HCT116 (cell line): ENCODE data around the gene TENM4. TPM values are rescaled to one million over a fixed set of nuclear protein-coding genes. Genes with fewer than 3 reads are reported as not detected.

Experiments used
- ATAC-seq: fragments of 200-7000 bp; cut with Tn5 transposase; 2 replicates; pipeline ENCODE4 v1.9.1; 2020; ENCODE audit warnings: mild to moderate bottlenecking, moderate library complexity
- BruUV-seq: library from RNA; stranded (reverse); fragments of 400-500 nt; replicated peaks from 2 replicates; lab custom pipeline; 2021; lab: Mats Ljungman, UMichigan
- CTCF ChIA-PET: fragments of 300-600 bp; sonication (Branson Sonifier 250); formaldehyde crosslinking; loops from one replicate; lab custom pipeline; 2021; ENCODE audit warnings: antibody characterized with exemption; lab: Charles Lee
- POLR2A ChIA-PET: fragments of 300-600, 350-600 bp; sonication (Branson Sonifier 250); formaldehyde crosslinking; loops from one replicate; lab custom pipeline; 2021; ENCODE audit warnings: antibody characterized with exemption; lab: Charles Lee
- RAD21 ChIA-PET, 2 experiments: fragments of 300-600 bp; sonication (Branson Sonifier 250); formaldehyde crosslinking; loops; one replicate each; lab custom pipeline; 2023; ENCODE audit warnings: low total read pairs in 2 of 2; ENCODE audit not compliant: uncharacterized antibody in 2 of 2, unreplicated experiment in 2 of 2, low non-redundant PET in 1 of 2; lab: Charles Lee
- DNase-seq: peaks from one replicate; pipeline ENCODE4 v3.0.0-alpha.2; 2010; ENCODE audit warnings: low read depth, low spot score
- H2AFZ ChIP-seq: fragments of 200-600 bp; shearing (Covaris generic), sonication (generic); 2 replicates; pipeline ENCODE4 v1.6.1; 2017; ENCODE audit warnings: low read depth, mixed run types, mixed read lengths, antibody characterized with exemption, low read length; ENCODE audit not compliant: poor library complexity, severe bottlenecking
- H3K27ac ChIP-seq: 2 replicates; pipeline ENCODE4 v1.5.1; 2012; ENCODE audit warnings: low read depth, low read length
- H3K27me3 ChIP-seq: fragments of 200-600 bp; sonication (generic); 2 replicates; pipeline ENCODE4 v1.6.1; 2016; ENCODE audit warnings: mixed run types, low read length, mixed read lengths; ENCODE audit not compliant: insufficient read depth
- H3K36me3 ChIP-seq, 2 experiments: fragments of 200-500 bp in 1 of 2; fragments of 200-600 bp in 1 of 2; sonication (Bioruptor generic) in 1 of 2; sonication (generic) in 1 of 2; 2 replicates each; pipeline versions ENCODE4 v1.5.1 to v1.6.1; 2014 to 2016; ENCODE audit warnings: low read length in 2 of 2, inconsistent platforms in 1 of 2, mixed read lengths in 1 of 2, mixed run types in 1 of 2; ENCODE audit not compliant: insufficient read depth in 2 of 2, control insufficient read depth in 1 of 2
- H3K4me1 ChIP-seq, 2 experiments: fragments of 200-600 bp in 1 of 2; sonication (generic) in 1 of 2; 2 replicates each; pipeline versions ENCODE4 v1.5.1 to v1.6.1; 2012 to 2017; ENCODE audit warnings: low read length in 2 of 2, inconsistent platforms in 1 of 2, mild to moderate bottlenecking in 1 of 2, mixed read lengths in 1 of 2, mixed run types in 1 of 2, moderate library complexity in 1 of 2; ENCODE audit not compliant: insufficient read depth in 2 of 2, control insufficient read depth in 1 of 2
- H3K4me2 ChIP-seq: fragments of 200-600 bp; sonication (generic); 2 replicates; pipeline ENCODE4 v1.6.1; 2017; ENCODE audit warnings: mixed run types, low read length, mixed read lengths
- H3K4me3 ChIP-seq, 2 experiments: fragments of 200-600 bp in 1 of 2; sonication (generic) in 1 of 2; replicated peaks in 1 of 2; 2 replicates each; pipeline ENCODE4 v1.5.1; 2011 to 2016; ENCODE audit warnings: low read length in 2 of 2, control low read depth in 1 of 2, low read depth in 1 of 2, mild to moderate bottlenecking in 1 of 2, mixed read lengths in 1 of 2, mixed run types in 1 of 2
- H3K79me2 ChIP-seq: fragments of 200-600 bp; sonication (generic); 2 replicates; pipeline ENCODE4 v1.6.1; 2017; ENCODE audit warnings: mild to moderate bottlenecking, mixed run types, low read length, moderate library complexity, mixed read lengths; ENCODE audit not compliant: insufficient read depth
- H3K9ac ChIP-seq: fragments of 200-600 bp; sonication (generic); 2 replicates; pipeline ENCODE4 v1.6.1; 2016; ENCODE audit warnings: low read length, mixed read lengths
- H3K9me2 ChIP-seq: fragments of 200-600 bp; sonication (generic), shearing (Covaris generic); 2 replicates; pipeline ENCODE4 v1.6.1; 2017; ENCODE audit warnings: mixed run types, mild to moderate bottlenecking, moderate library complexity; ENCODE audit not compliant: insufficient read depth
- H3K9me3 ChIP-seq, 2 experiments: fragments of 200-500 bp in 1 of 2; fragments of 200-600 bp in 1 of 2; sonication (Bioruptor generic) in 1 of 2; sonication (generic) in 1 of 2; 2 replicates each; pipeline ENCODE4 v1.6.1; 2014 to 2017; ENCODE audit warnings: low read length in 2 of 2, mixed read lengths in 2 of 2, inconsistent platforms in 1 of 2, low read depth in 1 of 2, mild to moderate bottlenecking in 1 of 2, mixed run types in 1 of 2, moderate library complexity in 1 of 2; ENCODE audit not compliant: control insufficient read depth in 1 of 2, insufficient read depth in 1 of 2
- H4K20me1 ChIP-seq: fragments of 200-600 bp; sonication (generic), shearing (Covaris generic); 2 replicates; pipeline ENCODE4 v1.6.1; 2017; ENCODE audit warnings: mixed run types, mild to moderate bottlenecking, moderate library complexity; ENCODE audit not compliant: insufficient read depth
- ATF3 ChIP-seq: IDR thresholded peaks from 2 replicates; pipeline ENCODE4 v1.6.1; 2012
- CBX3 ChIP-seq: IDR thresholded peaks from 2 replicates; pipeline ENCODE4 v1.6.1; 2012; ENCODE audit warnings: low read depth
- CEBPB ChIP-seq: IDR thresholded peaks from 2 replicates; pipeline ENCODE4 v1.6.1; 2012; ENCODE audit warnings: low read depth
- EGR1 ChIP-seq: IDR thresholded peaks from 2 replicates; pipeline ENCODE4 v1.6.1; 2012; ENCODE audit warnings: low read depth
- ELF1 ChIP-seq: IDR thresholded peaks from 2 replicates; pipeline ENCODE4 v1.6.1; 2012; ENCODE audit warnings: low read depth, borderline replicate concordance
- EZH2 ChIP-seq: fragments of 200-600 bp; sonication (generic); IDR thresholded peaks from 2 replicates; pipeline ENCODE4 v1.6.1; 2017; ENCODE audit warnings: antibody characterized with exemption, mixed run types
- EZH2phosphoT487 ChIP-seq: fragments of 200-600 bp; IDR thresholded peaks from 2 replicates; pipeline ENCODE4 v1.6.1; 2018; ENCODE audit warnings: antibody characterized with exemption, borderline replicate concordance
- FOSL1 ChIP-seq: IDR thresholded peaks from 2 replicates; pipeline ENCODE4 v1.6.1; 2012; ENCODE audit warnings: low read depth
- JUND ChIP-seq: IDR thresholded peaks from 2 replicates; pipeline ENCODE4 v1.6.1; 2012
- MAX ChIP-seq: IDR thresholded peaks from 2 replicates; pipeline ENCODE4 v1.6.1; 2012
- POLR2AphosphoS5 ChIP-seq: IDR thresholded peaks from 2 replicates; pipeline ENCODE4 v1.6.1; 2011; ENCODE audit warnings: mild to moderate bottlenecking, low read depth, low read length, moderate library complexity
- REST ChIP-seq: IDR thresholded peaks from 2 replicates; pipeline ENCODE4 v1.6.1; 2012; ENCODE audit warnings: low read depth
- SIN3A ChIP-seq: IDR thresholded peaks from 2 replicates; pipeline ENCODE4 v1.6.1; 2012; ENCODE audit warnings: low read depth
- SP1 ChIP-seq: IDR thresholded peaks from 2 replicates; pipeline ENCODE4 v1.6.1; 2012; ENCODE audit warnings: low read depth
- SRF ChIP-seq: IDR thresholded peaks from 2 replicates; pipeline ENCODE4 v1.6.1; 2012; ENCODE audit warnings: low read depth
- TCF7L2 ChIP-seq: IDR thresholded peaks from 2 replicates; pipeline ENCODE4 v1.7.0; 2011; ENCODE audit warnings: borderline replicate concordance, inconsistent platforms; ENCODE audit not compliant: insufficient read depth, insufficient read length; ENCODE audit errors: extremely low read depth
- YY1 ChIP-seq: IDR thresholded peaks from 2 replicates; pipeline ENCODE4 v1.6.1; 2011; ENCODE audit warnings: low read length, low read depth, moderate library complexity, mild to moderate bottlenecking; ENCODE audit not compliant: insufficient replicate concordance; ENCODE audit errors: extremely low read depth
- ZBTB33 ChIP-seq: IDR thresholded peaks from 2 replicates; pipeline ENCODE4 v1.6.1; 2011; ENCODE audit warnings: mild to moderate bottlenecking, low read length, moderate library complexity; ENCODE audit not compliant: insufficient replicate concordance; ENCODE audit errors: extremely low read depth
- ZFX ChIP-seq: fragments of 450-650 bp; IDR thresholded peaks from 2 replicates; pipeline ENCODE4 v1.6.1; 2017
- ZNF274 ChIP-seq: fragments of 200-500 bp; sonication (Bioruptor generic); IDR thresholded peaks from 2 replicates; pipeline ENCODE4 v1.6.1; 2014; ENCODE audit warnings: mild to moderate bottlenecking, low read depth, low read length, inconsistent platforms
- intact Hi-C: fragments of 100-400 bp; cut with micrococcal nuclease; formaldehyde crosslinking; loops from 2 replicates; pipeline ENCODE4 v1.10.0; 2022
- total RNA-seq: library from RNA; stranded (reverse); gene quantifications from one replicate; pipeline ENCODE4 v1.2.1, GENCODE V29; 2021; ENCODE audit not compliant: unreplicated experiment

The TENM4 gene
- total RNA-seq, 1 experiment from 2014 or later: 0.05 TPM

GRCh38 chr11:78965432-78965831, 475.4 kb downstream of the TENM4 start:
- H3K27ac ChIP-seq: no peak overlapping the region
- DNase-seq (no peak), ATAC-seq (no peak)
- TF ChIP-seq ATF3: no peak
- TF ChIP-seq TCF7L2: no peak
- TF ChIP-seq EZH2: no peak
- TF ChIP-seq SRF: no peak
- TF ChIP-seq POLR2AphosphoS5: no peak
- no peak for TF ChIP-seq CEBPB
- TF ChIP-seq ELF1: no peak
- TF ChIP-seq EZH2phosphoT487: no peak
- no peak for TF ChIP-seq YY1
- no peak for TF ChIP-seq SP1
- TF ChIP-seq EGR1: no peak
- TF ChIP-seq CBX3: no peak
- TF ChIP-seq ZBTB33: no peak
- TF ChIP-seq ZNF274: no peak
- TF ChIP-seq ZFX: no peak
- TF ChIP-seq JUND: no peak
- TF ChIP-seq FOSL1: no peak
- TF ChIP-seq SIN3A: no peak
- TF ChIP-seq REST: no peak
- TF ChIP-seq MAX: no peak
- no peaks in the 10 kb centered on the region for H3K36me3 ChIP-seq
- no peaks in the 10 kb centered on the region for H3K9me3 ChIP-seq
- no peaks in the 10 kb centered on the region for H4K20me1 ChIP-seq
- H3K4me3 ChIP-seq: no peak overlapping the region
- no peaks in the 10 kb centered on the region for H3K79me2 ChIP-seq
- no peak overlapping the region for H3K4me2 ChIP-seq
- no TSS peak for BruUV-seq
- no peaks in the 10 kb centered on the region for H3K4me1 ChIP-seq
- intact Hi-C loops: no loop called here
- no peak overlapping the region for H2AFZ ChIP-seq
- H3K9ac ChIP-seq: no peak overlapping the region
- peaks cover 44% of the 10 kb centered on the region for H3K27me3 ChIP-seq
- CTCF ChIA-PET: no interaction called here
- H3K9me2 ChIP-seq: no peaks in the 10 kb centered on the region
- RAD21 ChIA-PET: interaction anchor here in 1 of 2 experiments (0.7 kb wide), 1 partner anchor 321 kb away, joined by 3 read pairs; no protein-coding TSS in a partner anchor
- POLR2A ChIA-PET: no interaction called here
